ENCODE data around the gene CDC14A. TPM values are rescaled to one million over a fixed set of nuclear protein-coding genes. Genes with fewer than 3 reads are reported as not detected.

Gene CDC14A
- total and polyA plus RNA-seq, 2 donors (not counting 3 experiments of a cell fraction or from before 2014, with no cell fraction given) = 3.4 to 13.9 TPM

GRCh38 chr1:100422065-100422464, 69.8 kb downstream of the CDC14A start:
- no peaks in the 10 kb centered on the region for H3K9me3 ChIP-seq (replicated peaks; ENCODE audit: control insufficient read depth, insufficient read depth, low read length)
- POLR2A ChIA-PET = no interaction called here
- H3K4me3 ChIP-seq (replicated peaks in 1 of 3; ENCODE audit: insufficient read depth in 1 of 3, low read depth in 1 of 3, low read length in 3 of 3) = no peak overlapping the region
- H3K27ac ChIP-seq (ENCODE audit: insufficient read depth, low read depth, low read length) = no peak overlapping the region
- H3K27me3 ChIP-seq (ENCODE audit: control insufficient read depth in 2 of 2, insufficient read depth in 2 of 2, low read length in 2 of 2) = no peaks in the 10 kb centered on the region
- H3K9me1 ChIP-seq (replicated peaks; ENCODE audit: control insufficient read depth, extremely low read depth, insufficient read depth, low read length) = no peaks in the 10 kb centered on the region
- no peak overlapping the region for H3K4me2 ChIP-seq (ENCODE audit: insufficient read depth, low read length)
- intact Hi-C loops (cut with micrococcal nuclease) = no loop called here
- CTCF ChIA-PET = interaction anchor here (1.7 to 2.9 kb wide), 4 partner anchors 10 to 65 kb away, joined by 3 to 13 read pairs (median 5); no protein-coding TSS in a partner anchor
- H3K4me1 ChIP-seq (ENCODE audit: control insufficient read depth, extremely low read depth, insufficient read depth, low read length) = no peaks in the 10 kb centered on the region
- H3K9ac ChIP-seq (replicated peaks; ENCODE audit: extremely low read depth, insufficient read depth, low read length) = no peak overlapping the region
- DNase-seq (ENCODE audit: low read depth, low spot score) (no peak), FAIRE-seq (no peak)
- H4K20me1 ChIP-seq (replicated peaks; ENCODE audit: control insufficient read depth, extremely low read depth, insufficient read depth, low read length) = no peaks in the 10 kb centered on the region
- no peaks in the 10 kb centered on the region for H3K36me3 ChIP-seq (ENCODE audit: control insufficient read depth in 2 of 2, extremely low read depth in 1 of 2, insufficient read depth in 2 of 2, low read length in 2 of 2)
- H2AFZ ChIP-seq (ENCODE audit: low read depth, low read length) = no peak overlapping the region
- BruUV-seq (replicated peaks) = no TSS peak
- no peaks in the 10 kb centered on the region for H3K79me2 ChIP-seq (ENCODE audit: control insufficient read depth, insufficient read depth, low read length)
- TF ChIP-seq MAX (IDR thresholded peaks at IDR 0.05; ENCODE audit: insufficient read depth, insufficient read length) (no peak), MYC (IDR thresholded peaks at IDR 0.05; ENCODE audit: low read depth, low read length) (no peak), GATA2 (IDR thresholded peaks at IDR 0.05; ENCODE audit: insufficient read depth, insufficient read length, low read depth, low read length) (no peak), JUN (IDR thresholded peaks at IDR 0.05; ENCODE audit: borderline replicate concordance, insufficient read depth, insufficient read length, low read depth) (no peak), POLR2A (IDR thresholded peaks at IDR 0.05; ENCODE audit: low read depth, low read length) (no peak), FOS (IDR thresholded peaks at IDR 0.05; ENCODE audit: borderline replicate concordance, insufficient read depth, low read length) (no peak), CTCF (IDR thresholded peaks at IDR 0.05; ENCODE audit: extremely low read depth in 1 of 2, insufficient read depth in 1 of 2, low read depth in 1 of 2, low read length in 2 of 2) (no peak), POLR2AphosphoS5 (IDR thresholded peaks at IDR 0.05; ENCODE audit: insufficient read depth, low read depth, low read length) (no peak), EZH2 (IDR thresholded peaks at IDR 0.05; ENCODE audit: borderline replicate concordance, low read depth, low read length, severe bottlenecking) (no peak)
- dilution Hi-C loops (cut with MboI; ENCODE audit: extremely low pct_ligation_motif_present, low sequenced_read_pairs) = no loop called here

Measured in endothelial cell of umbilical vein (primary cell).